Endothelial cell of umbilical vein (primary cell): Measurements from ENCODE around the gene MOB2. TPM values are rescaled to one million over a fixed set of nuclear protein-coding genes. Genes with fewer than 3 reads are reported as not detected.

Source experiments
- BruUV-seq: library from RNA; stranded (reverse); fragments of 400-500 nt; replicated peaks from 2 replicates; lab custom pipeline; 2021; lab: Mats Ljungman, UMichigan
- CTCF ChIA-PET: fragments of 300-600, 350-600 bp; sonication (Branson Sonifier 250); formaldehyde crosslinking; loops from one replicate; lab custom pipeline; 2021; ENCODE audit warnings: antibody characterized with exemption, inconsistent platforms; lab: Charles Lee
- POLR2A ChIA-PET: fragments of 300-600, 350-600 bp; sonication (Branson Sonifier 250); formaldehyde crosslinking; loops from one replicate; lab custom pipeline; 2021; ENCODE audit warnings: antibody characterized with exemption, inconsistent platforms; lab: Charles Lee
- DNase-seq: peaks from one replicate; pipeline ENCODE4 v3.0.0-alpha.2; 2011; ENCODE audit warnings: low read depth, low spot score
- FAIRE-seq: peaks from 2 replicates; lab custom pipeline; 2011; peaks lifted over from hg19 to GRCh38; lab: Jason Lieb, UNC
- H2AFZ ChIP-seq: 2 replicates; pipeline ENCODE4 v1.6.0; 2012; ENCODE audit warnings: low read depth, low read length, control low read depth, inconsistent platforms
- H3K27ac ChIP-seq: 2 replicates; pipeline ENCODE4 v1.5.1; 2011; ENCODE audit warnings: low read depth, mild to moderate bottlenecking, control low read depth, low read length, moderate library complexity; ENCODE audit not compliant: insufficient read depth
- H3K27me3 ChIP-seq, 2 experiments: 2 replicates each; pipeline versions ENCODE4 v1.6.0 to v1.6.1; 2011; ENCODE audit warnings: low read length in 2 of 2, mixed read lengths in 1 of 2; ENCODE audit not compliant: control insufficient read depth in 2 of 2, insufficient read depth in 2 of 2
- H3K36me3 ChIP-seq, 2 experiments: 2 replicates in 1 of 2; 3 replicates in 1 of 2; pipeline ENCODE4 v1.5.1; 2011; ENCODE audit warnings: low read length in 2 of 2, mild to moderate bottlenecking in 1 of 2, moderate library complexity in 1 of 2; ENCODE audit not compliant: control insufficient read depth in 2 of 2, insufficient read depth in 2 of 2; ENCODE audit errors: extremely low read depth in 1 of 2
- H3K4me1 ChIP-seq: 3 replicates; pipeline ENCODE4 v1.5.1; 2011; ENCODE audit warnings: mild to moderate bottlenecking, low read length; ENCODE audit not compliant: control insufficient read depth, insufficient read depth; ENCODE audit errors: extremely low read depth
- H3K4me2 ChIP-seq: 2 replicates; pipeline ENCODE4 v1.6.1; 2011; ENCODE audit warnings: low read length, control low read depth, mixed read lengths; ENCODE audit not compliant: insufficient read depth
- H3K4me3 ChIP-seq, 3 experiments: fragments of 200-600 bp in 1 of 3; sonication (generic), shearing (Covaris generic) in 1 of 3; replicated peaks in 1 of 3; 2 replicates each; pipeline ENCODE4 v1.5.1; 2011 to 2016; ENCODE audit warnings: control low read depth in 3 of 3, low read length in 3 of 3, mild to moderate bottlenecking in 2 of 3, inconsistent platforms in 1 of 3, low read depth in 1 of 3, moderate library complexity in 1 of 3; ENCODE audit not compliant: insufficient read depth in 1 of 3
- H3K79me2 ChIP-seq: 2 replicates; pipeline ENCODE4 v1.6.0; 2012; ENCODE audit warnings: low read length, inconsistent platforms; ENCODE audit not compliant: control insufficient read depth, insufficient read depth
- H3K9ac ChIP-seq: replicated peaks from 2 replicates; pipeline ENCODE3; 2011; ENCODE audit warnings: low read length, control low read depth; ENCODE audit not compliant: insufficient read depth; ENCODE audit errors: extremely low read depth
- H3K9me1 ChIP-seq: replicated peaks from 3 replicates; pipeline ENCODE4 v1.6.0; 2011; ENCODE audit warnings: mild to moderate bottlenecking, low read length; ENCODE audit not compliant: control insufficient read depth, insufficient read depth; ENCODE audit errors: extremely low read depth
- H3K9me3 ChIP-seq: replicated peaks from 2 replicates; pipeline ENCODE4 v1.5.1; 2012; ENCODE audit warnings: low read length, inconsistent platforms; ENCODE audit not compliant: control insufficient read depth, insufficient read depth
- H4K20me1 ChIP-seq: replicated peaks from 2 replicates; pipeline ENCODE3; 2011; ENCODE audit warnings: mild to moderate bottlenecking, low read length; ENCODE audit not compliant: control insufficient read depth, insufficient read depth; ENCODE audit errors: extremely low read depth
- CTCF ChIP-seq, 2 donors: IDR thresholded peaks; 1 replicate in 1 of 2; 2 replicates in 1 of 2; pipeline ENCODE4 v1.5.1; 2011; ENCODE audit warnings: low read length in 2 of 2, mild to moderate bottlenecking in 2 of 2, moderate library complexity in 2 of 2, control low read depth in 1 of 2, inconsistent platforms in 1 of 2, low read depth in 1 of 2; ENCODE audit not compliant: insufficient read depth in 1 of 2; ENCODE audit errors: extremely low read depth in 1 of 2
- EZH2 ChIP-seq: IDR thresholded peaks from 2 replicates; pipeline ENCODE4 v1.6.1; 2012; ENCODE audit warnings: borderline replicate concordance, low read depth, mild to moderate bottlenecking, moderate library complexity, low read length, inconsistent platforms; ENCODE audit not compliant: severe bottlenecking
- FOS ChIP-seq: IDR thresholded peaks from 2 replicates; pipeline ENCODE4 v1.6.1; 2011; ENCODE audit warnings: mild to moderate bottlenecking, low read length, moderate library complexity, borderline replicate concordance; ENCODE audit not compliant: insufficient read depth
- GATA2 ChIP-seq: IDR thresholded peaks from 2 replicates; pipeline ENCODE4 v1.7.0; 2011; ENCODE audit warnings: low read depth, mild to moderate bottlenecking, moderate library complexity, mixed read lengths, low read length; ENCODE audit not compliant: insufficient read length, insufficient read depth
- JUN ChIP-seq: IDR thresholded peaks from 2 replicates; pipeline ENCODE4 v1.6.1; 2011; ENCODE audit warnings: borderline replicate concordance, low read depth; ENCODE audit not compliant: insufficient read length, insufficient read depth
- MAX ChIP-seq: IDR thresholded peaks from 2 replicates; pipeline ENCODE4 v1.6.1; 2011; ENCODE audit not compliant: insufficient read depth, insufficient read length
- MYC ChIP-seq: IDR thresholded peaks from one replicate; pipeline ENCODE4 v1.6.1; 2011; ENCODE audit warnings: mild to moderate bottlenecking, low read depth, low read length
- POLR2A ChIP-seq: IDR thresholded peaks from 2 replicates; pipeline ENCODE4 v1.6.1; 2012; ENCODE audit warnings: low read depth, mild to moderate bottlenecking, control low read depth, low read length
- POLR2AphosphoS5 ChIP-seq: IDR thresholded peaks from 2 replicates; pipeline ENCODE4 v1.6.1; 2012; ENCODE audit warnings: low read depth, mild to moderate bottlenecking, control low read depth, low read length, moderate library complexity; ENCODE audit not compliant: insufficient read depth
- dilution Hi-C: fragments of 300-500 bp; cut with MboI; formaldehyde crosslinking; loops from one replicate; pipeline ENCODE4 v1.15.0; 2019; ENCODE audit warnings: low sequenced_read_pairs; ENCODE audit not compliant: extremely low pct_ligation_motif_present
- intact Hi-C: fragments of 100-400 bp; cut with micrococcal nuclease; formaldehyde crosslinking; loops from one replicate; pipeline ENCODE4 v1.10.0; 2022
- polyA plus RNA-seq, 4 experiments: library from polyadenylated mRNA; depleted of rRNA in 3 of 4; stranded (reverse) in 3 of 4; unstranded in 1 of 4; fragments of >200 nt; gene quantifications; 2 replicates each; pipeline versions ENCODE4 v1.2.1 to v1.2.3, GENCODE V29; 2011 to 2012; ENCODE audit warnings: missing spikeins in 1 of 4
- total RNA-seq: library from RNA; stranded (reverse); gene quantifications from 2 replicates; pipeline ENCODE4 v1.2.3, GENCODE V29; 2021

MOB2 gene
- total and polyA plus RNA-seq, 2 donors (not counting 3 experiments of a cell fraction or from before 2014, with no cell fraction given) = 38.2 to 50.6 TPM

GRCh38 chr11:1467270-1467669 is 19.3 kb downstream of the MOB2 start:
- Histone ChIP-seq H3K9me3 (no peaks in the 10 kb centered on the region), H3K4me2 (no peak overlapping the region), H3K27ac (no peak overlapping the region), H3K4me3 (no peak overlapping the region), H4K20me1 (no peaks in the 10 kb centered on the region), H2AFZ (no peak overlapping the region), H3K9ac (no peak overlapping the region), H3K79me2 (no peaks in the 10 kb centered on the region), H3K4me1 (no peaks in the 10 kb centered on the region), H3K9me1 (no peaks in the 10 kb centered on the region), H3K36me3 (peaks cover 0 to 4% of the 10 kb centered on the region in 2 experiments), H3K27me3 (no peaks in the 10 kb centered on the region)
- dilution Hi-C loops (no loop called here), intact Hi-C loops (no loop called here)
- no peak for TF ChIP-seq FOS
- TF ChIP-seq EZH2 = no peak
- no peak for TF ChIP-seq POLR2A
- no peak for TF ChIP-seq POLR2AphosphoS5
- no peak for TF ChIP-seq MYC
- no peak for TF ChIP-seq CTCF (IDR thresholded peaks at IDR 0.05; ENCODE audit: extremely low read depth in 1 of 2, insufficient read depth in 1 of 2, low read depth in 1 of 2, low read length in 2 of 2)
- no peak for TF ChIP-seq MAX
- no peak for TF ChIP-seq JUN
- no peak for TF ChIP-seq GATA2
- CTCF ChIA-PET = no interaction called here
- POLR2A ChIA-PET = no interaction called here
- DNase-seq (no peak), FAIRE-seq (no peak)
- BruUV-seq = no TSS peak
